K562 (cell line): ENCODE results near the gene MTRF1L. TPM values are rescaled to one million over a fixed set of nuclear protein-coding genes. Genes with fewer than 3 reads are reported as not detected.

Experiments used
- CCAR2 ChIP-seq: fragments of 200-400 bp; formaldehyde crosslinking; IDR thresholded peaks from 2 replicates; pipeline ENCODE4 v1.6.1; 2017; ENCODE audit warnings: mild to moderate bottlenecking, low read depth, low read length
- GTF2E2 ChIP-seq: fragments of 200-800 bp; sonication (Bioruptor generic); IDR thresholded peaks from 2 replicates; pipeline ENCODE4 v1.6.1; 2016; ENCODE audit warnings: missing genetic modification characterization, missing compliant biosample characterization
- KHSRP ChIP-seq: fragments of 450-650 bp; IDR thresholded peaks from 2 replicates; pipeline ENCODE4 v1.6.1; 2017
- MCM7 ChIP-seq, 2 experiments: fragments of 450-650 bp; IDR thresholded peaks; 2 replicates each; pipeline ENCODE4 v1.6.1; 2016 to 2018
- POU5F1 ChIP-seq: fragments of 150-350 bp; IDR thresholded peaks from 2 replicates; pipeline ENCODE4 v1.6.1; 2014; ENCODE audit warnings: borderline replicate concordance, low read length, low read depth, mild to moderate bottlenecking; ENCODE audit not compliant: partially characterized antibody
- RHOXF2B ChIP-seq: fragments of 250-450 bp; sonication (Bioruptor Pico); conservative IDR thresholded peaks from 2 replicates; pipeline ENCODE4 v1.5.1; 2021
- RREB1 ChIP-seq: fragments of 250-450 bp; sonication (Bioruptor Pico); IDR thresholded peaks from 2 replicates; pipeline ENCODE4 v1.4.0; 2020
- SAP30 ChIP-seq: fragments of 200-600 bp; sonication (generic); IDR thresholded peaks from 2 replicates; pipeline ENCODE4 v1.6.1; 2012; ENCODE audit warnings: borderline replicate concordance, low read depth, mild to moderate bottlenecking, moderate library complexity, low read length, control low read depth, inconsistent platforms; ENCODE audit not compliant: insufficient read depth, poor library complexity, severe bottlenecking
- SMAD3 ChIP-seq: fragments of 450-650 bp; formaldehyde crosslinking; conservative IDR thresholded peaks from 2 replicates; pipeline ENCODE4 v1.4.0; 2020; ENCODE audit warnings: mild to moderate bottlenecking
- USF2 ChIP-seq: sonication (generic); formaldehyde crosslinking; IDR thresholded peaks from 2 replicates; pipeline ENCODE4 v1.5.0; 2020; ENCODE audit warnings: missing genetic modification reagents
- ZNF274 ChIP-seq: IDR thresholded peaks from 2 replicates; pipeline ENCODE4 v1.6.1; 2011; ENCODE audit warnings: low read depth, mild to moderate bottlenecking, low read length, moderate library complexity, borderline replicate concordance
- ZNF277 ChIP-seq: fragments of 250-450 bp; sonication (Bioruptor Pico); IDR thresholded peaks from 2 replicates; pipeline ENCODE4 v1.8.0; 2022; ENCODE audit warnings: inconsistent platforms, mild to moderate bottlenecking, moderate library complexity, borderline replicate concordance
- ZNF354B ChIP-seq: fragments of 250-450 bp; sonication (Bioruptor Pico); IDR thresholded peaks from 2 replicates; pipeline ENCODE4 v1.4.0; 2020
- ZNF609 ChIP-seq: sonication (generic); formaldehyde crosslinking; IDR thresholded peaks from 2 replicates; pipeline ENCODE4 v1.8.1; 2023; ENCODE audit warnings: missing genetic modification reagents, mild to moderate bottlenecking, borderline replicate concordance
- ZNF717 ChIP-seq: fragments of 250-450 bp; sonication (Bioruptor Pico); IDR thresholded peaks from 2 replicates; pipeline ENCODE4 v1.5.0; 2021
- polyA plus RNA-seq, 8 experiments: library from polyadenylated mRNA; depleted of rRNA in 4 of 8; stranded (reverse) in 5 of 8; unstranded in 3 of 8; fragments of >200 nt; fragmentation: Nextera tagmentation in 2 of 8; fragmentation: Illumina TruSeq in 1 of 8; extraction: Ambion mirVana in 2 of 8; extraction: Trizol in 1 of 8; gene quantifications; 2 replicates each; pipeline versions ENCODE4 v1.2.1 to v1.2.3, GENCODE V29; 2011 to 2014; ENCODE audit warnings: inconsistent platforms in 1 of 8, missing spikeins in 1 of 8
- total RNA-seq, 7 experiments: library from RNA; depleted of rRNA in 6 of 7; stranded (reverse); fragments of >200 nt in 6 of 7; fragmentation: Illumina TruSeq in 2 of 7; extraction: Trizol in 2 of 7; gene quantifications; 2 replicates each; pipeline versions ENCODE4 v1.2.1 to v1.2.3, GENCODE V29; 2011 to 2021; ENCODE audit warnings: low replicate concordance in 1 of 7

The MTRF1L gene
- total and polyA plus RNA-seq, 9 of the 15 experiments (the other 6 are each of a cell fraction or from before 2014, with no cell fraction given): 10.7 to 34.0 (median 30.2) TPM

GRCh38 chr6:153002613-153003365, at the start of gene MTRF1L (continued):
- TF ChIP-seq ZNF609 (no peak), GTF2E2 (no peak), RREB1 (CRISPR knock-in tag) (no peak), KHSRP (no peak), ZNF274 (no peak), CCAR2 (no peak), SAP30 (peak; percentile 78), ZNF277 (CRISPR knock-in tag) (no peak), RHOXF2B (CRISPR knock-in tag) (no peak), MCM7 (IDR thresholded peaks at IDR 0.05) (no peak), ZNF717 (no peak), USF2 (CRISPR knock-in tag) (no peak), POU5F1 (no peak), ZNF354B (CRISPR knock-in tag) (no peak), SMAD3 (CRISPR knock-in tag) (no peak; the same call in 1 of the 2 replicates)
